ENCODE measurements around the gene STIM1.

- TF ChIP-seq POLR2A (IDR thresholded peaks at IDR 0.05) (no peak), CTCF (IDR thresholded peaks at IDR 0.05) (no peak), EP300 (IDR thresholded peaks at IDR 0.05) (no peak), POLR2AphosphoS5 (IDR thresholded peaks at IDR 0.05) (no peak)
These were observed 247.8 kb downstream of the STIM1 start for GRCh38 chr11:4103269-4103668.

Data from sigmoid colon (tissue), 4 donors.